SU-DHL-6 (cell line): ENCODE measurements around the gene STAU1.
"Not testable (repeated sequence)": the region's sequence is repeated elsewhere in the genome, so short reads cannot be mapped to it uniquely, and the experiment has no call there.

Source experiments
- H2AFZ ChIP-seq: fragments of 200-600 bp; sonication (generic); 2 replicates; pipeline ENCODE4 v1.6.1; 2014; ENCODE audit warnings: low read depth, mild to moderate bottlenecking, moderate library complexity, mixed read lengths, antibody characterized with exemption, low read length; ENCODE audit not compliant: severe bottlenecking
- H3F3A ChIP-seq: fragments of 200-600 bp; shearing (Covaris generic); 2 replicates; pipeline ENCODE4 v1.6.0; 2016; ENCODE audit warnings: antibody characterized with exemption, mild to moderate bottlenecking; ENCODE audit not compliant: insufficient read depth
- H3K27ac ChIP-seq: fragments of 200-600 bp; sonication (generic); 2 replicates; pipeline ENCODE4 v1.5.1; 2016; ENCODE audit warnings: low read depth, mild to moderate bottlenecking, low read length, moderate library complexity, mixed read lengths
- H3K27me3 ChIP-seq: fragments of 200-600 bp; sonication (generic), shearing (Covaris generic); 2 replicates; pipeline ENCODE4 v1.6.0; 2014; ENCODE audit warnings: mild to moderate bottlenecking, low read length
- H3K36me3 ChIP-seq: fragments of 200-600 bp; sonication (generic); 2 replicates; pipeline ENCODE4 v1.6.1; 2014; ENCODE audit warnings: mild to moderate bottlenecking, low read length, mixed read lengths
- H3K4me2 ChIP-seq: fragments of 300-600, 200-600 bp; shearing (Covaris generic), sonication (generic); 2 replicates; pipeline ENCODE4 v1.6.0; 2014; ENCODE audit warnings: low read length, low read depth, mild to moderate bottlenecking; ENCODE audit not compliant: poor library complexity, severe bottlenecking
- H3K4me3 ChIP-seq: fragments of 200-600 bp; sonication (generic); 2 replicates; pipeline ENCODE4 v1.5.1; 2014; ENCODE audit warnings: antibody characterized with exemption, low read length, mild to moderate bottlenecking, mixed read lengths; ENCODE audit not compliant: insufficient read depth, poor library complexity, severe bottlenecking
- H3K79me2 ChIP-seq: fragments of 200-600 bp; sonication (generic); 2 replicates; pipeline ENCODE4 v1.6.1; 2014; ENCODE audit warnings: mild to moderate bottlenecking, low read length, moderate library complexity; ENCODE audit not compliant: insufficient read depth
- H3K9ac ChIP-seq: fragments of 200-600 bp; sonication (generic); 2 replicates; pipeline ENCODE4 v1.7.0; 2014; ENCODE audit warnings: mild to moderate bottlenecking, low read length
- H3K9me2 ChIP-seq: fragments of 200-600 bp; sonication (generic); replicated peaks from 2 replicates; pipeline ENCODE4 v1.6.1; 2014; ENCODE audit warnings: low read length; ENCODE audit not compliant: insufficient read depth
- H3K9me3 ChIP-seq: fragments of 200-600 bp; sonication (generic); 2 replicates; pipeline ENCODE4 v1.6.1; 2014; ENCODE audit warnings: low read length, mixed read lengths; ENCODE audit not compliant: insufficient read depth
- H4K20me1 ChIP-seq: fragments of 200-600 bp; sonication (generic); 2 replicates; pipeline ENCODE4 v1.6.1; 2014; ENCODE audit warnings: low read depth, mild to moderate bottlenecking, antibody characterized with exemption, low read length, moderate library complexity, mixed read lengths
- CTCF ChIP-seq: fragments of 200-600 bp; sonication (generic); IDR thresholded peaks from one replicate; pipeline ENCODE4 v1.5.1; 2017; ENCODE audit warnings: antibody characterized with exemption, mild to moderate bottlenecking, low read length, moderate library complexity; ENCODE audit not compliant: insufficient read depth, poor library complexity, severe bottlenecking
- EZH2phosphoT487 ChIP-seq: fragments of 200-600 bp; sonication (generic), shearing (Covaris generic); conservative IDR thresholded peaks from 2 replicates; pipeline ENCODE4 v1.6.1; 2018; ENCODE audit warnings: mild to moderate bottlenecking, antibody characterized with exemption, low read length, moderate library complexity, mixed read lengths

The STAU1 gene

GRCh38 chr20:49091104-49091503, 97.0 kb downstream of the STAU1 start:
- Histone ChIP-seq H3K27ac (no peak overlapping the region), H2AFZ (no peak overlapping the region), H3K4me3 (no peak overlapping the region), H3F3A (peaks cover 17% of the 10 kb centered on the region), H3K36me3 (peaks cover 76% of the 10 kb centered on the region), H3K4me2 (no peak overlapping the region), H3K27me3 (no peaks in the 10 kb centered on the region), H3K9me3 (no peaks in the 10 kb centered on the region), H3K9ac (no peak overlapping the region), H3K9me2 (no peaks in the 10 kb centered on the region), H3K79me2 (0 out of 2 replicates have a peak, but pooled peaks cover 4% of the 10 kb centered on the region), H4K20me1 (peaks cover 5% of the 10 kb centered on the region; the same call in 1 of the 2 replicates)
- TF ChIP-seq CTCF (no peak), EZH2phosphoT487 (no peak)

- not testable (repeated sequence) for H3K27me3 ChIP-seq, H3K9me3 ChIP-seq, H4K20me1 ChIP-seq, H3K9me2 ChIP-seq, H2AFZ ChIP-seq, H3K4me3 ChIP-seq, H3K27ac ChIP-seq, H3K9ac ChIP-seq, H3K4me2 ChIP-seq, H3F3A ChIP-seq
- Histone ChIP-seq H3K36me3 (peaks cover 58% of the 10 kb centered on the region), H3K79me2 (0 out of 2 replicates have a peak, but pooled peaks cover 14% of the 10 kb centered on the region)
These were observed 105.8 kb downstream of the STAU1 start for GRCh38 chr20:49082295-49082694.

- H3K79me2 ChIP-seq: 0 out of 2 replicates have a peak, but pooled peaks cover 10% of the 10 kb centered on the region
- no peak overlapping the region for H3K4me2 ChIP-seq
- H4K20me1 ChIP-seq: 0 out of 2 replicates have a peak, but pooled peaks cover 7% of the 10 kb centered on the region
- H3F3A ChIP-seq: peaks cover 9% of the 10 kb centered on the region; the same call in 1 of the 2 replicates
- H2AFZ ChIP-seq: no peak overlapping the region
- no peaks in the 10 kb centered on the region for H3K9me2 ChIP-seq
- H3K27ac ChIP-seq: no peak overlapping the region
- no peak for TF ChIP-seq CTCF
- H3K9ac ChIP-seq: no peak overlapping the region
- no peaks in the 10 kb centered on the region for H3K27me3 ChIP-seq
- H3K36me3 ChIP-seq: peaks cover 50% of the 10 kb centered on the region
- no peak overlapping the region for H3K4me3 ChIP-seq
- H3K9me3 ChIP-seq: no peaks in the 10 kb centered on the region
These were observed 109.8 kb downstream of the STAU1 start for GRCh38 chr20:49078310-49078709.

- Histone ChIP-seq H3K4me3 (no peak overlapping the region), H3K4me2 (no peak overlapping the region), H3K9ac (no peak overlapping the region), H3K79me2 (peaks cover 11% of the 10 kb centered on the region), H3K27ac (no peak overlapping the region), H4K20me1 (peaks cover 12% of the 10 kb centered on the region; the same call in 1 of the 2 replicates), H3K9me3 (no peaks in the 10 kb centered on the region), H3K9me2 (no peaks in the 10 kb centered on the region), H3K36me3 (peaks cover 67% of the 10 kb centered on the region), H3F3A (peaks cover 12% of the 10 kb centered on the region; the same call in 1 of the 2 replicates), H2AFZ (no peak overlapping the region), H3K27me3 (no peaks in the 10 kb centered on the region)
- TF ChIP-seq CTCF (no peak), EZH2phosphoT487 (no peak)
These were observed 113.6 kb downstream of the STAU1 start for GRCh38 chr20:49074521-49074920.
